ENCODE results near the gene PGR. TPM values are rescaled to one million over a fixed set of nuclear protein-coding genes. Genes with fewer than 3 reads are reported as not detected.
"Not testable (repeated sequence)": the region's sequence is repeated elsewhere in the genome, so short reads cannot be mapped to it uniquely, and the experiment has no call there.

The PGR gene
- total RNA-seq, 2 donors from 2014 or later: 6.0 to 7.6 TPM

DNA sequence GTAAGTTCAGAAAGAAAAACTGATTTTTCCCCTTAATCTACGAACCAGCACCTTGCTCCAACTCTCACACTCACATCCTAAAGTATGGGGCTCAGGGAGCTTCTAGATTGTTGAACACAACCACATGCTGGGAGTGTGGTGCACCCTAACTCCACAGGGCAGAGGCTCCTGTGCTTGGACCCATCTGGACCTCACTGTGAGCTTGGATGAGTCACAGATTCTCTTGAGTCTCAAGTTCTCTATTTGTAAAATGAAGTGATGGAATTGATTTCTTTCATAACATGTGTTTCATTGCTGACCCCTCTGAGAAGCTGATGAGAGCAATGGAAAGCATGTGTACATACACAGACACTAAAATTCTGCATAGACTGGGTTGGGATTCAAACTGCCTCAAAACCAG, 109.7 kb downstream of the PGR start:
- intact Hi-C loops (cut with DNase I): no loop called here
- no peak for DNase-seq (ENCODE audit: low spot score)

DNA sequence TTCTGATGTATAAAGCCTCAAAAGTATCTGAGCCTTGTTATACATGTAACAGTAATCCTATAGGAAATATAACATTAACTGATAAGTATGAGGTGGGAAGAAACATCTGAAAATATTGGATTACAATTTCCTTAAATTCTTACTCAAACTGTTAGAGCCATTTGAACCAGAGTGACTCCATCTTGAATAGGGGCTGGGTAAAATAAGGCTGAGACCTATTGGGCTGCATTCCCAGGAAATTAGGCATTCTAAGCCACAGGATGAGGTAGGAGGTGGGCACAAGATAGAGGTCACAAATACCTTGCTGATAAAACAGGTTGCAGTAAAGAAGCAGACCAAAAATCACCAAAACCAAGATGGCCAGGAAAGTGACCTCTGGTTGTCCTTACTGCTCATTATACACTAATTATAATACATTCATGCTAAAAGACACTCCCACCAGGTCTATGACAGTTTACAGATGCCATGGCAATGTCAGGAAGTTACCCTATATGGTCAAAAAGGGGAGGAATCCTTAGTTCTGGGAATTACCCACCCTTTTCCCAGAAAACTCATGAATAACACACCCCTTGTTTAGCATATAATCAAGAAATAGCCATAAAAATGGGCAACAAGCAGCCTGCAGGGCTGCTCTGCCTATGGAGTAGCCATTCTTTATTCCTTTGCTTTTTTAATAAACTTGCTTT, 114.9 kb downstream of the PGR start:
- intact Hi-C loops (cut with DNase I): no loop called here
- DNase-seq (ENCODE audit: low spot score): no peak

DNA sequence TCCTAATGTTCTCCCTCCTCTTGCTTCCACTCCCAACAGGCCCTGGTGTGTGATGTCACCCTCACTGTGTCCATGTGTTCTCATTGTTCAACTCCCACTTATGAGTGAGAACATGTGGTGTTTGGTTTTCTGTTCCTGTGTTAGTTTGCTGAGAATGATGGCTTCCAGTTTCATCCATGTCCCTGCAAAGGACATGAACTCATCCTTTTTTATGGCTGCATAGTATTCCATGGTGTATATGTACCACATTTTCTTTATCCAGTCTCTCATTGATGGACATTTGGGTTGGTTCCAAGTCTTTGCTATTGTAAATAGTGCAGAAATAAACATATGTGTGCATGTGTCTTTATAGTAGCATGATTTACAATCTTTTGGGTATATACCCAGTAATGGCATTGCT, 115.9 kb downstream of the PGR start:
- DNase-seq (ENCODE audit: low spot score); intact Hi-C loops (cut with DNase I): not testable (repeated sequence)

DNA sequence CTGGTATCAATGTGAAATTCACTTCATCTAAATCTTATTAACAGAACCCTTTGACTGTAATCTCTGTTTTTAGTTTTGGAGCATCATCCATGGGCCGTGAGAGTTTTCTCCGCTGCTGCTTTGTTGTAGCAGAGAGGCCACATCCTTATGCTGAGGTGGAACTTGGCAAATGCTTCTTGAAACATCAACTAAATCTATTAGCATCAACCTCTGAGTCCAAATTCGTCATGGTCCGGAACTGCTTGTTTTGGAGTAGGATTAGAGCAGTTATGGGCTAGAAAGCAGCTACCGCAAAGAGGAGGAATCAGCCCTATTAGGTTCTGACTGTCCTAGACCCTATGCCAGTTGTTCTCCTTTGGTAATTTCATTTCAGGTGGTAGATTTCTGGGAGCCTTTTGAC, 117.7 kb downstream of the PGR start:
- no peak for DNase-seq (ENCODE audit: low spot score)
- intact Hi-C loops (cut with DNase I): no loop called here

DNA sequence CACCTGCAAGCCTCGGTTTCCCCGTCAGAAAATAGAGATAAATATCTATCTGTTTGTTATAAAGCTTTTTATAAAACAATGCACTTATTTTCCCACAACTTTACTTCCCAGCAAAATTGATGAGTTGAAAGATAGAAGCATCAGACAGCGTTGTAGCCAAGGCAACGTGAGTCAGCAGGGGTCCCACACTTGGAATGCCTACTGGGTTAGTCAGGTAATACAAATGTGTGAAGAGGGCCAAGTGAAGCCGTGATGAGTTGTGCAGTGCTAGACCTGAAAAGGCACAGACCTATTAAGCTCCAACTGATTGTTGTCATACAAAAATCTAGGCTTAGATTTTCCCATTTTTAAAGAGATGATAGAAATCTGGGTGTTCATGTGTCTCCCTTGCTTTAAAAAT, 118.7 kb downstream of the PGR start:
- no peak for DNase-seq (ENCODE audit: low spot score)
- intact Hi-C loops (cut with DNase I): no loop called here

DNA sequence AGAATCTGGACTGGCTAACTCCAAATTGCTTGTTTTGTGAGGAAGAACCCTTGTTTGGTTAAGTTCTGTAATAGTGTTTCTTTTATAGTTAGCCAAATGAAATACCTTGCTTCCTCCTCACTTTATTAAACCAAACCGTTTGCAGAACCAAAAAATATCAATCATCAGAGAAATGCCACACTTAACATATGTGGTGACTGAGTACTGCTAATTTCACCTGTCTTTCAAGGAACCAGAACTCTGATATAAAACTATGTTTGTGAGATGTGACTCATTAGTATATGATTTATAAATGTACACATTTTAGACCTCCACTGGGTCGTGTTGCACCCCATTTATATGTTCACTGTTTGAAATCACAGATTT, 119.9 kb downstream of the PGR start:
- intact Hi-C loops (cut with DNase I): no loop called here
- no peak for DNase-seq (ENCODE audit: low spot score)

DNA sequence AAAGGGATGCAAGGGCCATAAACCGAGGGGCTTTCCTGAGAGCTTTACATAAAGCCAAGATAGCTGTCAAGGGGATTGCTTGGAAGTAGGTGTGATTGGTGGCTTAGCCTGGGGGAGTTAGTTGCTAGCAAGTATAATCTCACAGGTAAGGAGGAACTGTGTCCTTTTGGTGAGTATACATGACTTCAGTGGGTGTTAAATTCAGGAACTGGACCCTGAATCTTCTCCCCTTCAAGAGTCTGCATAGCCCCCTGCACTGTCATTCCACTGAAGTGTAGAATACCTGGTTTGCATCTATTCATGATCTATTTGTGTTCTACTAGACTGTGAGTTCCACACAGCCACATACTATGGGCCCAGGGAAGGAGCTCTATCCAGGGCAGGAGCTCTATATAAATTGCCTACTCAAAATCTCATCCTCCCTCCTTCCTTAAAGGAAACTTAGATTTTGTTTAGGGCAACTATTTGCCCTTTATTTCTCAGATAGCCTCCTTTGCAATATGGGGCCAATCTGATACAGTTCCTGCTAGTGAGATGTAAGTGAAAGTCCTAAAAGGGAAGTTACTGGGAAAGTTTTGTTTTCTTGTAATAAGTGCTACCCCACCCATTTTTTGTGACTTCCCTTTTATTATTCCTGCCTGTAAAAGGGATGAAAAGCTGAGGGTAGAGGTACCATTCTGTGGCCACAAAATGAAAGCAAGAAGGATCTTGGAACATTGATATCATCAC, 120.5 kb downstream of the PGR start:
- DNase-seq (ENCODE audit: low spot score): no peak
- intact Hi-C loops (cut with DNase I): no loop called here

DNA sequence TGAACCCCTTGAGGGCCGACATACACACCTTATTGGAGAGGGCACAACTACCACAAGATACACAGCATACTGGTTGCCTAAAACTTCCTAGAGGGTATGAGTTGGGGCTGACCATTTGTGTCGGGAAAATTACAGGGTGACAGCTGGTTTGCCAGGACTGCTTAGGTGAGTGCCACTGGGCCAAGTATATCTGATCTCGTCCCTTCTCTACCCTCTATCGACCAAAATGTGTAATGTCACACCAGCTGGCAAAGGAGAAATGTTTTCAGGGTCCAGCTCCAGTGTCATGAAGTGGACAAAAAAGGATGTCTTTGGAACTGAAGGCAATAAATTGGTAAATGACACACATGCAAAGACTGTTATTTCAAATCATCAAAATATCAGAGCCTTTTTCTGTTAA, 126.1 kb downstream of the PGR start:
- intact Hi-C loops (cut with DNase I): no loop called here
- DNase-seq (ENCODE audit: low spot score): no peak

DNA sequence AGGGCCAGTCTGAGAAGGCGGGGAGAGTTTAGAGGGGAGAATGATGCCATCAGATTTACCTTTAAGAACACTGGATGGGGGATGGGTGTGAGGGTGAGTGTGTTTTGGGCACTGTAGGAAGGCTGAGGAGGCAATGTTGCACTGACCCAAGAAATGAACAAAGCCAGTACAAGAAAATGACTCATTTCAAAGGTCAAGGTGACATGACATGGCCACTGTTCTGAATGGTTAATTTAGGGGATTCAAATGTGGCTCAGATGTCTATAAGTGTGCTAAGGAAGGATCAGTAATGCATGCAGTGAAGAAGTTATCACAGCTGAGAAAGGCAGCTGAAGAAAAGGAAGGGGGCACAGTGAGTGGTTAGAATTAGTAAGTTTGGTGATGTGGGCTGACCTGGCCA, 129.9 kb downstream of the PGR start:
- no peak for DNase-seq (ENCODE audit: low spot score)
- intact Hi-C loops (cut with DNase I): no loop called here

DNA sequence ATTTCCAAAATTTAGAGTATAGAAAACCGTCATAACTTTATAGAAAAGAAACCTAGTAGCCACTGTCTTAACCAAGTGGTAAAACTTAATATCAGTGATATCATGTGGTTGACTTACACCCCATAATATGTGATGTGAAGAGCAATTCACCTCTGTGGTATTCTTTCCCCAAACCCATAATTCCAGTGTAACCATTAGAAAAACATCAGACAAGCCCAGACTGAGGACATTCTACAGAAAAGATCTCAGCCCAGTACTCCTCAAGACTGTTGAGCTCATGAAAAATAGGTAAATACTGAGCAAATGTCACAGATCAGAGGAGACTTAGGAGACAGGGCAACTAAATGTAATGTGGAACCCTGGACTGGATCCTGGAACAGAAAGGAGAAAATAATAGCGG, 134.6 kb downstream of the PGR start:
- intact Hi-C loops (cut with DNase I): no loop called here
- no peak for DNase-seq (ENCODE audit: low spot score)

DNA sequence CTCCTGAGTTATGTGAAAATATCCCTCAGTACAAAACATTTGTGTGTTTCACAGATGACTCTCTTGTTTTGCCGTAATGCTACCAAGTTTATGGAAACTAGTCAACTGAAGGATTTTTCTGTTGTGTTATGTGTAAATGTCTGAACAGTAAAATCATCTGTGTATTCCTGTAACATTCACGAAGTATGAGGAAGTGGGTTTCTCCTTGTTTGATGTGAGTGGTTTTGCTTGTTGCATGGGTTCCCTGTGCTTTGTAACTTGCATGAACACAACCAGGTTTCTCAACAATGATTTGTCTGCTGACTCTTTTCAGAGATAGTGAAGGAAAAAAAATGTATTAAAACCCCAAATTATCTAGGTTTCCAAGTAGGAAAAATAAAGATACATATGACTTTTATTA, 138.1 kb downstream of the PGR start:
- intact Hi-C loops (cut with DNase I): no loop called here

DNA sequence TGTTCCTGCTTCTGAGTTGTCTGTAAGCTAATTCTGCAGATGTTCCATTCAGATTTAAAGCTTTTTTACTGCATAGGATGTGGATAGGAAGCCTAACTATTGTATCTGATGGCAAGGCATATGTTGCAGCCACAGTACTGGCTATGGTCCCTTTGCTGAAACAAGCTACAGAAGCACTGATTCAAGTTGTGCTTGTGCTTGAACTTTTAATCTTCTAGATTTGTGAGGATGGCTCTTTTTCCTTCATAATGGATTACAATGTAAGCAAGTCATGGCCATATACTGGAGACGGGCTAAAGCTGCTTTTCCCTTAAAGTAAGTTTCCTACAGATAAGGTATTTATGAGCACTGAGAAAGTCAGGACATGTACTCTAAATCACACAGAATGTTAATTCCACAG, 138.7 kb downstream of the PGR start:
- no peak for DNase-seq (ENCODE audit: low spot score)
- intact Hi-C loops (cut with DNase I): no loop called here

More for the DNA sequence above, 138.1 kb downstream of the PGR start:
- no peak for DNase-seq (ENCODE audit: low spot score)

DNA sequence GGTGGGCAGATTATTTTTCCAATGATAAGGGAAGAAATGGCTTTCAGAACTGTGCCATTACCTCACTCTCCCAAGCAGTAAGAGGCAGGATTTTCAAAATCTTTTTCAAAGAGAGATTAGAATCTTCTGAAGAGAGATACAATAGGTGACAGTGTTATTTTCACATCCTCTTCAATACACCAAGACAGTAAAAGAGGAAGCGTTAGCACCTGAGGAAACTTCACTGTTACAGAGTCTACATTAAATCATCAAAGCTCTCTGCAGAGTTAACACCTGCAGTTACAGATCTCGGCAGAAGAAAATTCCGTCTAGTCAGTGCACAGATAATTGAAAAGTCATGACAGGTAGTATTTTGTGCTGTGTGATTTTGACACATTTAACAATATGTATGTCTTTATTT, 144.9 kb downstream of the PGR start:
- no peak for DNase-seq (ENCODE audit: low spot score)
- intact Hi-C loops (cut with DNase I): no loop called here

DNA sequence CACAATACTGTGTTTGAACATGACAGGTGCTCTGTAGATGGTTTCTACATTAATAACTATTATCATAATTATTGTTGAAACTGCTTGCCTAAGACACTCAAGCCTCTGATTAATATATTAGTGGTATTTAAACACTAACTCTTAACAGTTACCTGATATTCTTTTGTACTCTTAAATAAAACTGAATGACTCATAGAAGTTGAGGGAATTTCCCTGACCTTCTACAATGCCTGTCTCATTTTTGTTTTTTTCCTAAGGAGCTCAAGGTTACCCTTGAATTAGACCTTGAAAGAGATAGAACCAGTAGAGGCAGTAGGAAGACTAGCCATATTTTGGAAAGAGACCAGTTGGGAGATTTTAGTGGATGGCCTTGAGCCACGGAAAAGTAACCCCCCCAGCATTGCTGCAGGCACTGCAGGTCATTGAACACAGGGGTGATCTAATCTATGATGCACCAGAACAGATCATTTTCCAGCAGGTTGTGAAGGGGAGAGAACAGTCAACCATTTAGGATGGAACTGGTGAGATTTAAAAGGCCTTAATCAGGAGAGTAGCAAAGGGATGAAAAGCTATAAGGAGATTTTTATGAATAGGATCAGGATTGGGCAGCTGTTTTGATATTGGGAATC, 148.3 kb downstream of the PGR start:
- DNase-seq (ENCODE audit: low spot score): no peak
- intact Hi-C loops (cut with DNase I): no loop called here

DNA sequence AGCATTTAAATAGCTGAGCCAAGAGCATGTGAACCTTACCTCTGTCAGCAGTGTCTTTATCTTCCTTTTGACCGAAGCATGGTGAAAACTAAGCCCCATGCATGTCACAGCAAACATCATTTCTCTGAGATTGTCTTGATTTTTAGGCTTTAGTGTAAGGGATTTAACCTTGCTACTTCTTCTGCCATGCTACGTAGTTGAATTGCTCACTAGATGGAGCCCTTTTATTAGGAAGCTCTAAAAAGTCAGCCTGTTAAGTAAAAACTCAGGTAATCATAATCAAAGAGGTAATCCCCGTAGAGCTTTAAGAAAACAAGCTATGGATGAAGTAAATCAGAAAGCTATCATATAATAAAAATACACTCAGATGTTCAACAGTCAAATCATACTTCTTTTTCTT, 149.5 kb downstream of the PGR start:
- DNase-seq (ENCODE audit: low spot score): no peak
- intact Hi-C loops (cut with DNase I): no loop called here

Measured in posterior vena cava (tissue), 2 donors.